CD4-positive, alpha-beta memory T cell (primary cell): ENCODE results near the gene DAPK2. TPM values are rescaled to one million over a fixed set of nuclear protein-coding genes. Genes with fewer than 3 reads are reported as not detected.
A peak's percentile ranks its signal among the peaks of the same experiment; 100 is the strongest.

Source experiments
- CTCF ChIA-PET: fragments of 350-600 bp; sonication (Branson Sonifier 250); formaldehyde crosslinking; loops from one replicate; lab custom pipeline; 2021; ENCODE audit warnings: inconsistent platforms; ENCODE audit not compliant: partially characterized antibody; lab: Charles Lee
- POLR2A ChIA-PET: fragments of 350-600 bp; sonication (Branson Sonifier 250); formaldehyde crosslinking; loops from one replicate; lab custom pipeline; 2021; ENCODE audit not compliant: partially characterized antibody; lab: Charles Lee
- DNase-seq, 5 donors: peaks; one replicate each; pipeline versions ENCODE4 v3.0.0 to v3.0.0-alpha.2; 2020 to 2022; ENCODE audit warnings: mixed read lengths in 1 of 5
- H3K27ac ChIP-seq: one replicate; pipeline ENCODE4 v1.7.0; 2013; ENCODE audit warnings: low read depth, low read length
- H3K27me3 ChIP-seq: 2 replicates; pipeline ENCODE4 v1.7.0; 2013; ENCODE audit warnings: mild to moderate bottlenecking, low read length, moderate library complexity; ENCODE audit not compliant: insufficient read depth
- H3K36me3 ChIP-seq: 2 replicates; pipeline ENCODE4 v1.7.0; 2013; ENCODE audit warnings: mild to moderate bottlenecking, low read length, moderate library complexity; ENCODE audit not compliant: insufficient read depth
- H3K4me1 ChIP-seq: 2 replicates; pipeline ENCODE4 v1.7.0; 2013; ENCODE audit warnings: mild to moderate bottlenecking, low read length, moderate library complexity; ENCODE audit not compliant: insufficient read depth
- H3K4me3 ChIP-seq, 2 donors: one replicate each; pipeline ENCODE4 v1.7.0; 2013; ENCODE audit warnings: low read length in 2 of 2, mild to moderate bottlenecking in 1 of 2
- H3K9me3 ChIP-seq, 2 donors: one replicate each; pipeline ENCODE4 v1.7.0; 2013; ENCODE audit warnings: low read length in 2 of 2, control low read depth in 1 of 2; ENCODE audit not compliant: control insufficient read depth in 1 of 2
- H3K27ac Mint-ChIP-seq, 7 donors: one replicate each; pipeline ENCODE4 v1.8.0; 2020 to 2021; ENCODE audit warnings: mixed read lengths in 7 of 7, mild to moderate bottlenecking in 6 of 7, inconsistent platforms in 3 of 7, moderate library complexity in 3 of 7
- H3K27me3 Mint-ChIP-seq, 2 donors: one replicate each; pipeline ENCODE4 v1.8.0; 2020 to 2021; ENCODE audit warnings: mixed read lengths in 2 of 2
- H3K36me3 Mint-ChIP-seq, 2 donors: one replicate each; pipeline ENCODE4 v1.8.0; 2020 to 2021; ENCODE audit warnings: mixed read lengths in 2 of 2, inconsistent platforms in 1 of 2, mild to moderate bottlenecking in 1 of 2
- H3K4me1 Mint-ChIP-seq, 4 donors: one replicate each; pipeline ENCODE4 v1.8.0; 2020 to 2021; ENCODE audit warnings: mixed read lengths in 4 of 4, mild to moderate bottlenecking in 1 of 4
- H3K4me3 Mint-ChIP-seq, 8 donors: one replicate each; pipeline ENCODE4 v1.8.0; 2020 to 2021; ENCODE audit warnings: mixed read lengths in 8 of 8, mild to moderate bottlenecking in 7 of 8, moderate library complexity in 6 of 8, inconsistent platforms in 3 of 8
- H3K9me3 Mint-ChIP-seq, 8 donors: one replicate each; pipeline ENCODE4 v1.8.0; 2020 to 2021; ENCODE audit warnings: mixed read lengths in 8 of 8, mild to moderate bottlenecking in 5 of 8, inconsistent platforms in 3 of 8, moderate library complexity in 1 of 8
- intact Hi-C: fragments of 100-400 bp; cut with micrococcal nuclease; formaldehyde crosslinking; loops from one replicate; pipeline ENCODE4 v1.15.1; 2023
- polyA plus RNA-seq, 2 donors: library from polyadenylated mRNA; unstranded; fragments of 300-500 nt; fragmentation: Illumina TruSeq; gene quantifications; one replicate each; pipeline ENCODE4 v1.2.3, GENCODE V29; 2021
- total RNA-seq, 2 experiments: library from RNA; stranded (reverse); gene quantifications; one replicate each; pipeline ENCODE4 v1.2.3, GENCODE V29; 2021

The DAPK2 gene
- total and polyA plus RNA-seq, 4 experiments from 2014 or later, result 0.93 to 2.9 (median 2.3) TPM; not detected in 1

GRCh38 chr15:63987796-63988378, 58.4 kb downstream of the DAPK2 start:
- Mint-ChIP-seq H3K27me3 (no peaks in the 10 kb centered on the region), H3K36me3 (no peaks in the 10 kb centered on the region), H3K4me3 (no peak overlapping the region), H3K4me1 (peaks cover 0 to 13% (median 7%) of the 10 kb centered on the region in 4 donors), H3K27ac (no peak overlapping the region), H3K9me3 (no peaks in the 10 kb centered on the region)
- Histone ChIP-seq H3K9me3 (no peaks in the 10 kb centered on the region), H3K4me3 (no peak overlapping the region), H3K27me3 (no peaks in the 10 kb centered on the region), H3K27ac (no peak overlapping the region), H3K4me1 (no peaks in the 10 kb centered on the region), H3K36me3 (no peaks in the 10 kb centered on the region)
- ChIA-PET CTCF (interaction anchor here (0.8 kb wide), 1 partner anchor 23 kb away, joined by 3 read pairs; no protein-coding TSS in a partner anchor), POLR2A (interaction anchor here (0.5 to 0.9 kb wide), 5 partner anchors 17 to 110 kb away, joined by 3 to 4 read pairs (median 3); no protein-coding TSS in a partner anchor)
- intact Hi-C loops, result no loop called here
- DNase-seq, result no peak

GRCh38 chr15:63986751-63987341, 59.4 kb downstream of the DAPK2 start:
- DNase-seq, result no peak
- Mint-ChIP-seq H3K9me3 (no peaks in the 10 kb centered on the region), H3K36me3 (no peaks in the 10 kb centered on the region), H3K4me1 (peaks cover 0 to 5% (median 3%) of the 10 kb centered on the region in 4 donors), H3K27ac (peak overlapping the region in 3 of 7 donors; percentile 22 to 65 (median 37)), H3K4me3 (no peak overlapping the region), H3K27me3 (no peaks in the 10 kb centered on the region)
- POLR2A ChIA-PET, result interaction anchor here (1.5 kb wide), 1 partner anchor 18 kb away, joined by 5 read pairs; no protein-coding TSS in a partner anchor
- no peaks in the 10 kb centered on the region for H3K4me1 ChIP-seq
- no peaks in the 10 kb centered on the region for H3K27me3 ChIP-seq
- CTCF ChIA-PET, result no interaction called here
- no peak overlapping the region for H3K27ac ChIP-seq
- no peaks in the 10 kb centered on the region for H3K36me3 ChIP-seq
- no peak overlapping the region for H3K4me3 ChIP-seq
- H3K9me3 ChIP-seq, result no peaks in the 10 kb centered on the region
- intact Hi-C loops, result no loop called here

- H3K27ac ChIP-seq, result no peak overlapping the region
- intact Hi-C loops, result no loop called here
- H3K36me3 ChIP-seq, result no peaks in the 10 kb centered on the region
- H3K4me1 ChIP-seq, result no peaks in the 10 kb centered on the region
- Mint-ChIP-seq H3K27ac (peak overlapping the region in 2 of 7 donors; percentile 22 to 65), H3K27me3 (no peaks in the 10 kb centered on the region), H3K4me3 (no peak overlapping the region), H3K36me3 (no peaks in the 10 kb centered on the region), H3K4me1 (peaks cover 0 to 5% (median 3%) of the 10 kb centered on the region in 4 donors), H3K9me3 (no peaks in the 10 kb centered on the region)
- H3K4me3 ChIP-seq, result no peak overlapping the region
- no peak for DNase-seq
- ChIA-PET POLR2A (interaction anchor here (1.5 kb wide), 1 partner anchor 18 kb away, joined by 5 read pairs; no protein-coding TSS in a partner anchor), CTCF (interaction anchor here (1.5 kb wide), 1 partner anchor 41 kb away, joined by 3 read pairs; no protein-coding TSS in a partner anchor)
- no peaks in the 10 kb centered on the region for H3K27me3 ChIP-seq
- H3K9me3 ChIP-seq, result no peaks in the 10 kb centered on the region
Measured at GRCh38 chr15:63986185-63986680, 60.1 kb downstream of the DAPK2 start.

- ChIA-PET CTCF (interaction anchor here (1.5 kb wide), 1 partner anchor 40 kb away, joined by 3 read pairs; no protein-coding TSS in a partner anchor), POLR2A (interaction anchor here (1.5 kb wide), 1 partner anchor 19 kb away, joined by 5 read pairs; no protein-coding TSS in a partner anchor)
- no peaks in the 10 kb centered on the region for H3K36me3 Mint-ChIP-seq
- H3K27ac ChIP-seq, result no peak overlapping the region
- H3K4me1 ChIP-seq, result no peaks in the 10 kb centered on the region
- no peaks in the 10 kb centered on the region for H3K4me1 Mint-ChIP-seq
- no peak for DNase-seq
- H3K36me3 ChIP-seq, result no peaks in the 10 kb centered on the region
- H3K9me3 ChIP-seq, result no peaks in the 10 kb centered on the region
- no peak overlapping the region for H3K4me3 ChIP-seq
- H3K27me3 Mint-ChIP-seq, result no peaks in the 10 kb centered on the region
- no peaks in the 10 kb centered on the region for H3K27me3 ChIP-seq
- no peaks in the 10 kb centered on the region for H3K9me3 Mint-ChIP-seq
- H3K27ac Mint-ChIP-seq, result peak overlapping the region in 1 of 7 donors; percentile 56
- no peak overlapping the region for H3K4me3 Mint-ChIP-seq
- intact Hi-C loops, result no loop called here
Measured at GRCh38 chr15:63985221-63986184, 60.8 kb downstream of the DAPK2 start.

- CTCF ChIA-PET, result no interaction called here
Measured at GRCh38 chr15:63984331-63984730, 62.0 kb downstream of the DAPK2 start.

GRCh38 chr15:63983061-63983711, 63.1 kb downstream of the DAPK2 start:
- Mint-ChIP-seq H3K9me3 (no peaks in the 10 kb centered on the region), H3K27me3 (no peaks in the 10 kb centered on the region), H3K4me1 (no peaks in the 10 kb centered on the region), H3K36me3 (no peaks in the 10 kb centered on the region), H3K27ac (no peak overlapping the region), H3K4me3 (no peak overlapping the region)
- Histone ChIP-seq H3K27ac (no peak overlapping the region), H3K4me1 (no peaks in the 10 kb centered on the region), H3K9me3 (no peaks in the 10 kb centered on the region), H3K36me3 (no peaks in the 10 kb centered on the region), H3K27me3 (no peaks in the 10 kb centered on the region), H3K4me3 (no peak overlapping the region)
- ChIA-PET CTCF (interaction anchor here (0.7 to 1.0 kb wide), 2 partner anchors 38 to 231 kb away, joined by 3 to 4 read pairs; no protein-coding TSS in a partner anchor), POLR2A (no interaction called here)
- intact Hi-C loops, result no loop called here
- DNase-seq, result no peak

More at GRCh38 chr15:63984331-63984730, 62.0 kb downstream of the DAPK2 start:
- H3K4me1 ChIP-seq, result no peaks in the 10 kb centered on the region
- H3K36me3 ChIP-seq, result no peaks in the 10 kb centered on the region
- no peaks in the 10 kb centered on the region for H3K27me3 ChIP-seq
- no peaks in the 10 kb centered on the region for H3K27me3 Mint-ChIP-seq
- intact Hi-C loops, result no loop called here
- H3K4me1 Mint-ChIP-seq, result no peaks in the 10 kb centered on the region
- no peak overlapping the region for H3K27ac Mint-ChIP-seq
- no peak overlapping the region for H3K4me3 ChIP-seq
- POLR2A ChIA-PET, result no interaction called here
- H3K27ac ChIP-seq, result no peak overlapping the region
- no peak overlapping the region for H3K4me3 Mint-ChIP-seq
- H3K9me3 Mint-ChIP-seq, result no peaks in the 10 kb centered on the region
- no peaks in the 10 kb centered on the region for H3K36me3 Mint-ChIP-seq
- no peak for DNase-seq
- H3K9me3 ChIP-seq, result no peaks in the 10 kb centered on the region
